ENCODE measurements around the gene RPS27L. TPM values are rescaled to one million over a fixed set of nuclear protein-coding genes. Genes with fewer than 3 reads are reported as not detected.

The RPS27L gene
- total and polyA plus RNA-seq, 9 of the 15 experiments (the other 6 are each of a cell fraction or from before 2014, with no cell fraction given): 72.2 to 382 (median 116) TPM

DNA sequence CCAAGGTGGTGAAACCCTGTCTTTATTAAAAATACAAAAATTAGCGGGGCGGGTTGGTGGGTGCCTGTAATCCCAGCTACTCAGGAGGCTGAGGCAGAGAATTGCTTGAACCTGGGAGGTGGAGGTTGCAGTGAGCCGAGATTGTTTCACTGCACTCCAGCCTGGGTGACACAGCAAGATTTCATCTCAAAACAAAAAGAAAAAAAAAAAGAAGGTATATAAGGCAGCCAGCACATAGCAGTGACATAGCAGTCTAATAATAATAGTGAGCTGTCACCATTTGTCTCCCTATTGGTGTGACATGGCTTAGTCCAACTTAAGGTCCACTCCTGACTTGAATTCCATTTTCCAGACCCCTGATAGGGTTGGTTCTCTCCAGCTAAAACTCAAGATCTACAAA is 44.4 kb downstream of the RPS27L start:
- Histone ChIP-seq H3K27ac (ENCODE audit: extremely low read depth, low read depth, low read length) (no peak overlapping the region), H3K4me2 (ENCODE audit: insufficient read depth, low read length) (no peak overlapping the region), H3K36me3 (ENCODE audit: control insufficient read depth, insufficient read depth, low read length) (no peaks in the 10 kb centered on the region), H3K4me3 (no peak overlapping the region), H2AFZ (ENCODE audit: low read depth, low read length) (no peak overlapping the region), H3K4me1 (replicated peaks in 1 of 2; ENCODE audit: control insufficient read depth in 2 of 2, insufficient read depth in 2 of 2, low read length in 2 of 2) (peaks cover 0 to 33% of the 10 kb centered on the region in 2 experiments; a peak in 4 of 5 replicates), H3K9ac (ENCODE audit: insufficient read depth in 1 of 2, low read depth in 2 of 2, low read length in 2 of 2) (no peak overlapping the region), H4K20me1 (replicated peaks; ENCODE audit: control insufficient read depth, insufficient read depth, low read length) (no peaks in the 10 kb centered on the region), H3K9me3 (replicated peaks; ENCODE audit: control insufficient read depth, insufficient read depth, low read depth, low read length) (no peaks in the 10 kb centered on the region), H3K9me1 (ENCODE audit: control insufficient read depth, insufficient read depth, low read length) (no peaks in the 10 kb centered on the region), H3K27me3 (ENCODE audit: control insufficient read depth in 2 of 2, insufficient read depth in 2 of 2, low read length in 2 of 2) (no peaks in the 10 kb centered on the region), H3K79me2 (ENCODE audit: control insufficient read depth, insufficient read depth, low read length) (no peaks in the 10 kb centered on the region)
- WGBS (ENCODE audit: insufficient coverage, low coverage, missing lambda C conversion rate): 25% methylated on average over 3 of the region's 3 CpGs
- in situ Hi-C loops (cut with MboI): no loop called here
- FAIRE-seq: no peak
- CTCF ChIA-PET (ENCODE audit: low intra/inter-chr PET ratio): no interaction called here
- POLR2A ChIA-PET: interaction anchor here (0.8 kb wide), 1 partner anchor 39 kb away, joined by 3 read pairs; no protein-coding TSS in a partner anchor
- peak; percentile 20; the same call in 2 of the 3 replicates for ATAC-seq
- no TSS peak for BruUV-seq (replicated peaks)
- DNase-seq (ENCODE audit: extremely low read depth in 1 of 4, low spot score in 3 of 4): peak in 1 of 4 experiments; percentile 28
- intact Hi-C loops (cut with micrococcal nuclease): loop anchor here (5.0 kb wide), 1 partner anchor 44 kb away; the partner anchor contains the start of gene RPS27L
- no peak for TF ChIP-seq SRSF7 (optimal IDR thresholded peaks at IDR 0.05; ENCODE audit: low read depth, low read length)
- peak; percentile 93 for TF ChIP-seq C11orf30 (IDR thresholded peaks at IDR 0.05; ENCODE audit: low read depth)
- no peak for TF ChIP-seq ZBTB17 (CRISPR knock-in tag; IDR thresholded peaks at IDR 0.05)
- TF ChIP-seq MTF1 (CRISPR knock-in tag; IDR thresholded peaks at IDR 0.05; ENCODE audit: borderline replicate concordance): no peak
- TF ChIP-seq SRF (CRISPR knock-in tag; IDR thresholded peaks at IDR 0.05): no peak
- no peak for TF ChIP-seq CCNT2 (IDR thresholded peaks at IDR 0.05; ENCODE audit: borderline replicate concordance, extremely low read depth, insufficient read length, low read depth, low read length)
- TF ChIP-seq ZNF347 (CRISPR knock-in tag; IDR thresholded peaks at IDR 0.05; ENCODE audit: low read depth): no peak
- no peak for TF ChIP-seq ZNF263 (CRISPR knock-in tag; IDR thresholded peaks at IDR 0.05; ENCODE audit: borderline replicate concordance)
- TF ChIP-seq, protein P1, sequence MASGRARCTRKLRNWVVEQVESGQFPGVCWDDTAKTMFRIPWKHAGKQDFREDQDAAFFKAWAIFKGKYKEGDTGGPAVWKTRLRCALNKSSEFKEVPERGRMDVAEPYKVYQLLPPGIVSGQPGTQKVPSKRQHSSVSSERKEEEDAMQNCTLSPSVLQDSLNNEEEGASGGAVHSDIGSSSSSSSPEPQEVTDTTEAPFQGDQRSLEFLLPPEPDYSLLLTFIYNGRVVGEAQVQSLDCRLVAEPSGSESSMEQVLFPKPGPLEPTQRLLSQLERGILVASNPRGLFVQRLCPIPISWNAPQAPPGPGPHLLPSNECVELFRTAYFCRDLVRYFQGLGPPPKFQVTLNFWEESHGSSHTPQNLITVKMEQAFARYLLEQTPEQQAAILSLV (tag; IDR thresholded peaks at IDR 0.05): no peak
- TF ChIP-seq TBP (optimal IDR thresholded peaks at IDR 0.05; ENCODE audit: low read depth, low read length): no peak
- TF ChIP-seq, protein P2, sequence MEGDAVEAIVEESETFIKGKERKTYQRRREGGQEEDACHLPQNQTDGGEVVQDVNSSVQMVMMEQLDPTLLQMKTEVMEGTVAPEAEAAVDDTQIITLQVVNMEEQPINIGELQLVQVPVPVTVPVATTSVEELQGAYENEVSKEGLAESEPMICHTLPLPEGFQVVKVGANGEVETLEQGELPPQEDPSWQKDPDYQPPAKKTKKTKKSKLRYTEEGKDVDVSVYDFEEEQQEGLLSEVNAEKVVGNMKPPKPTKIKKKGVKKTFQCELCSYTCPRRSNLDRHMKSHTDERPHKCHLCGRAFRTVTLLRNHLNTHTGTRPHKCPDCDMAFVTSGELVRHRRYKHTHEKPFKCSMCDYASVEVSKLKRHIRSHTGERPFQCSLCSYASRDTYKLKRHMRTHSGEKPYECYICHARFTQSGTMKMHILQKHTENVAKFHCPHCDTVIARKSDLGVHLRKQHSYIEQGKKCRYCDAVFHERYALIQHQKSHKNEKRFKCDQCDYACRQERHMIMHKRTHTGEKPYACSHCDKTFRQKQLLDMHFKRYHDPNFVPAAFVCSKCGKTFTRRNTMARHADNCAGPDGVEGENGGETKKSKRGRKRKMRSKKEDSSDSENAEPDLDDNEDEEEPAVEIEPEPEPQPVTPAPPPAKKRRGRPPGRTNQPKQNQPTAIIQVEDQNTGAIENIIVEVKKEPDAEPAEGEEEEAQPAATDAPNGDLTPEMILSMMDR (IDR thresholded peaks at IDR 0.05 in 2 of 3, conservative IDR thresholded peaks at IDR 0.05 in 1 of 3; ENCODE audit: insufficient read depth in 2 of 3, low read depth in 1 of 3, low read length in 3 of 3): no peak
- TF ChIP-seq RCOR1 (IDR thresholded peaks at IDR 0.05; ENCODE audit: borderline replicate concordance in 1 of 2, low read depth in 2 of 2, low read length in 2 of 2): peak in 1 of 2 experiments; percentile 57; a peak in 1 of 4 replicates
- TF ChIP-seq DACH1 (IDR thresholded peaks at IDR 0.05; ENCODE audit: partially characterized antibody): peak; percentile 11
- TF ChIP-seq NCOA4 (IDR thresholded peaks at IDR 0.05; ENCODE audit: partially characterized antibody): no peak
- peak; percentile 93 for TF ChIP-seq MAFG (tag; conservative IDR thresholded peaks at IDR 0.05)
- TF ChIP-seq MBD2 (IDR thresholded peaks at IDR 0.05; ENCODE audit: borderline replicate concordance, low read depth): no peak
- TF ChIP-seq CBFA2T3 (IDR thresholded peaks at IDR 0.05): no peak
- 0 out of 2 replicates have a peak, but pooled peaks have one; percentile 14 for TF ChIP-seq PHF21A (IDR thresholded peaks at IDR 0.05; ENCODE audit: borderline replicate concordance, low read depth)
- TF ChIP-seq, protein P3, sequence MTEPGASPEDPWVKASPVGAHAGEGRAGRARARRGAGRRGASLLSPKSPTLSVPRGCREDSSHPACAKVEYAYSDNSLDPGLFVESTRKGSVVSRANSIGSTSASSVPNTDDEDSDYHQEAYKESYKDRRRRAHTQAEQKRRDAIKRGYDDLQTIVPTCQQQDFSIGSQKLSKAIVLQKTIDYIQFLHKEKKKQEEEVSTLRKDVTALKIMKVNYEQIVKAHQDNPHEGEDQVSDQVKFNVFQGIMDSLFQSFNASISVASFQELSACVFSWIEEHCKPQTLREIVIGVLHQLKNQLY (CRISPR knock-in tag; conservative IDR thresholded peaks at IDR 0.05): no peak
- no peak for TF ChIP-seq MCM7 (IDR thresholded peaks at IDR 0.05)
- no peak for TF ChIP-seq ZFP30 (CRISPR knock-in tag; IDR thresholded peaks at IDR 0.05; ENCODE audit: borderline replicate concordance)

Measured in K562 (cell line).